Measurements from ENCODE around the gene C3orf33. TPM values are rescaled to one million over a fixed set of nuclear protein-coding genes. Genes with fewer than 3 reads are reported as not detected.

Gene C3orf33
- total RNA-seq, 1 experiment from 2014 or later, result 9.5 TPM

GRCh38 chr3:155757577-155757976 is 48.5 kb downstream of the C3orf33 start:
- H3K27ac Mint-ChIP-seq (ENCODE audit: unreplicated experiment), result no peak overlapping the region
- intact Hi-C loops (cut with micrococcal nuclease; ENCODE audit: unreplicated experiment), result no loop called here
- DNase-seq, result no peak
- H3K27me3 Mint-ChIP-seq (ENCODE audit: unreplicated experiment), result no peaks in the 10 kb centered on the region
- H3K9me3 Mint-ChIP-seq (ENCODE audit: low read depth, unreplicated experiment), result no peaks in the 10 kb centered on the region
- no TSS peak for BruUV-seq (replicated peaks)
- no peaks in the 10 kb centered on the region for H3K4me1 Mint-ChIP-seq (ENCODE audit: low read depth, unreplicated experiment)
- no peak overlapping the region for H3K4me3 Mint-ChIP-seq (ENCODE audit: low read depth, unreplicated experiment)
- H3K36me3 Mint-ChIP-seq (ENCODE audit: insufficient read depth, unreplicated experiment), result no peaks in the 10 kb centered on the region
- CTCF ChIA-PET, result interaction anchor here (0.5 to 1.1 kb wide), 2 partner anchors 13 to 31 kb away, joined by 3 read pairs; no protein-coding TSS in a partner anchor
- TF ChIP-seq CTCF (IDR thresholded peaks at IDR 0.05; ENCODE audit: unreplicated experiment), result no peak

GRCh38 chr3:155753038-155753639 is 52.9 kb downstream of the C3orf33 start:
- CTCF ChIA-PET, result interaction anchor here (1.8 kb wide), 1 partner anchor 53 kb away, joined by 3 read pairs; the partner anchor contains the start of gene C3orf33
- Mint-ChIP-seq H3K36me3 (ENCODE audit: insufficient read depth, unreplicated experiment) (no peaks in the 10 kb centered on the region), H3K4me3 (ENCODE audit: low read depth, unreplicated experiment) (no peak overlapping the region), H3K27me3 (ENCODE audit: unreplicated experiment) (no peaks in the 10 kb centered on the region), H3K4me1 (ENCODE audit: low read depth, unreplicated experiment) (peaks cover 14% of the 10 kb centered on the region), H3K9me3 (ENCODE audit: low read depth, unreplicated experiment) (no peaks in the 10 kb centered on the region), H3K27ac (ENCODE audit: unreplicated experiment) (no peak overlapping the region)
- DNase-seq, result no peak
- peak; percentile 61 for TF ChIP-seq CTCF (IDR thresholded peaks at IDR 0.05; ENCODE audit: unreplicated experiment)
- intact Hi-C loops (cut with micrococcal nuclease; ENCODE audit: unreplicated experiment), result loop anchor here (2.0 kb wide), 1 partner anchor 48 kb away; no protein-coding TSS in a partner anchor
- BruUV-seq (replicated peaks), result no TSS peak

GRCh38 chr3:155748611-155749365 is 57.3 kb downstream of the C3orf33 start:
- Mint-ChIP-seq H3K27ac (ENCODE audit: unreplicated experiment) (peak overlapping the region; percentile 4), H3K4me3 (ENCODE audit: low read depth, unreplicated experiment) (peak overlapping the region; percentile 5), H3K9me3 (ENCODE audit: low read depth, unreplicated experiment) (no peaks in the 10 kb centered on the region), H3K4me1 (ENCODE audit: low read depth, unreplicated experiment) (peaks cover 46% of the 10 kb centered on the region), H3K36me3 (ENCODE audit: insufficient read depth, unreplicated experiment) (peaks cover 15% of the 10 kb centered on the region), H3K27me3 (ENCODE audit: unreplicated experiment) (no peaks in the 10 kb centered on the region)
- no peak for TF ChIP-seq CTCF (IDR thresholded peaks at IDR 0.05; ENCODE audit: unreplicated experiment)
- intact Hi-C loops (cut with micrococcal nuclease; ENCODE audit: unreplicated experiment), result no loop called here
- CTCF ChIA-PET, result interaction anchor here (0.6 to 1.3 kb wide), 4 partner anchors 11 to 840 kb away, joined by 3 to 5 read pairs (median 4); no protein-coding TSS in a partner anchor
- BruUV-seq (replicated peaks), result no TSS peak
- no peak for DNase-seq

GRCh38 chr3:155747946-155748290 is 58.2 kb downstream of the C3orf33 start:
- no peak for DNase-seq
- H3K27ac Mint-ChIP-seq (ENCODE audit: unreplicated experiment), result no peak overlapping the region
- peaks cover 23% of the 10 kb centered on the region for H3K36me3 Mint-ChIP-seq (ENCODE audit: insufficient read depth, unreplicated experiment)
- CTCF ChIA-PET, result interaction anchor here (1.2 kb wide), 1 partner anchor 10 kb away, joined by 4 read pairs; no protein-coding TSS in a partner anchor
- intact Hi-C loops (cut with micrococcal nuclease; ENCODE audit: unreplicated experiment), result no loop called here
- H3K4me3 Mint-ChIP-seq (ENCODE audit: low read depth, unreplicated experiment), result no peak overlapping the region
- no peak for TF ChIP-seq CTCF (IDR thresholded peaks at IDR 0.05; ENCODE audit: unreplicated experiment)
- BruUV-seq (replicated peaks), result no TSS peak
- H3K27me3 Mint-ChIP-seq (ENCODE audit: unreplicated experiment), result no peaks in the 10 kb centered on the region
- peaks cover 46% of the 10 kb centered on the region for H3K4me1 Mint-ChIP-seq (ENCODE audit: low read depth, unreplicated experiment)
- H3K9me3 Mint-ChIP-seq (ENCODE audit: low read depth, unreplicated experiment), result no peaks in the 10 kb centered on the region

Data from Calu3 (cell line).